Fibroblast of pulmonary artery (primary cell): ENCODE measurements around the gene SCN3B.

Experiments
- DNase-seq: peaks from one replicate; pipeline ENCODE4 v3.0.0-alpha.2; 2010; ENCODE audit warnings: low read depth
- H3K4me3 ChIP-seq: replicated peaks from 2 replicates; pipeline ENCODE4 v1.5.1; 2011; ENCODE audit warnings: low read depth, mild to moderate bottlenecking, control low read depth, low read length, moderate library complexity
- CTCF ChIP-seq: IDR thresholded peaks from 2 replicates; pipeline ENCODE4 v1.5.1; 2011; ENCODE audit warnings: mild to moderate bottlenecking, control low read depth, low read length, inconsistent platforms; ENCODE audit errors: missing control alignments

SCN3B gene

GRCh38 chr11:123645286-123645975, 9.0 kb downstream of the SCN3B start:
- no peak for TF ChIP-seq CTCF
- H3K4me3 ChIP-seq = no peak overlapping the region
- no peak for DNase-seq

GRCh38 chr11:123642435-123642834, 12.0 kb downstream of the SCN3B start:
- no peak overlapping the region for H3K4me3 ChIP-seq
- DNase-seq = no peak
- no peak for TF ChIP-seq CTCF

- no peak overlapping the region for H3K4me3 ChIP-seq
- DNase-seq = no peak
- no peak for TF ChIP-seq CTCF
These were observed 13.0 kb downstream of the SCN3B start for GRCh38 chr11:123641495-123641840.

- TF ChIP-seq CTCF = peak; percentile 83
- no peak overlapping the region for H3K4me3 ChIP-seq
- DNase-seq = peak; percentile 45
These were observed 13.5 kb downstream of the SCN3B start for GRCh38 chr11:123640677-123641494.

GRCh38 chr11:123640029-123640428, 14.4 kb downstream of the SCN3B start:
- no peak overlapping the region for H3K4me3 ChIP-seq
- DNase-seq = no peak
- no peak for TF ChIP-seq CTCF

- TF ChIP-seq CTCF = no peak
- no peak overlapping the region for H3K4me3 ChIP-seq
These were observed 24.3 kb downstream of the SCN3B start for GRCh38 chr11:123630126-123630608.

More at GRCh38 chr11:123630126-123630608, 24.3 kb downstream of the SCN3B start:
- no peak for DNase-seq
